Skeletal muscle cell (primary cell): ENCODE data around the gene MSI2.

Experiments used
- DNase-seq: peaks from one replicate; pipeline ENCODE4 v3.0.0-alpha.2; 2010; ENCODE audit warnings: low read depth
- H3K4me3 ChIP-seq: 2 replicates; pipeline ENCODE4 v1.5.1; 2011; ENCODE audit warnings: low read depth, mild to moderate bottlenecking, control low read depth, low read length, moderate library complexity

Gene MSI2

GRCh38 chr17:57356719-57357391 lies 100.5 kb downstream of the MSI2 start:
- DNase-seq = no peak
- no peak overlapping the region for H3K4me3 ChIP-seq

- no peak for DNase-seq
- H3K4me3 ChIP-seq = no peak overlapping the region
Measured at GRCh38 chr17:57357392-57357784, 101.1 kb downstream of the MSI2 start.

- no peak for DNase-seq
- H3K4me3 ChIP-seq = no peak overlapping the region
Measured at GRCh38 chr17:57357830-57358430, 101.6 kb downstream of the MSI2 start.

- H3K4me3 ChIP-seq = no peak overlapping the region
- DNase-seq = no peak
Measured at GRCh38 chr17:57360266-57360665, 103.9 kb downstream of the MSI2 start.

- DNase-seq = no peak
- H3K4me3 ChIP-seq = no peak overlapping the region
Measured at GRCh38 chr17:57362797-57363556, 106.7 kb downstream of the MSI2 start.

GRCh38 chr17:57363580-57363979 lies 107.3 kb downstream of the MSI2 start:
- H3K4me3 ChIP-seq = no peak overlapping the region
- DNase-seq = no peak

GRCh38 chr17:57363998-57364643 lies 107.8 kb downstream of the MSI2 start:
- DNase-seq = no peak
- H3K4me3 ChIP-seq = no peak overlapping the region

GRCh38 chr17:57365420-57365819 lies 109.1 kb downstream of the MSI2 start:
- DNase-seq = no peak
- no peak overlapping the region for H3K4me3 ChIP-seq

GRCh38 chr17:57366177-57366557 lies 109.8 kb downstream of the MSI2 start:
- H3K4me3 ChIP-seq = no peak overlapping the region
- no peak for DNase-seq

GRCh38 chr17:57366558-57367351 lies 110.4 kb downstream of the MSI2 start:
- H3K4me3 ChIP-seq = no peak overlapping the region
- no peak for DNase-seq

- DNase-seq = no peak
- H3K4me3 ChIP-seq = no peak overlapping the region
Measured at GRCh38 chr17:57368637-57369336, 112.5 kb downstream of the MSI2 start.

GRCh38 chr17:57369509-57369945 lies 113.2 kb downstream of the MSI2 start:
- DNase-seq = no peak
- no peak overlapping the region for H3K4me3 ChIP-seq

- H3K4me3 ChIP-seq = no peak overlapping the region
- DNase-seq = no peak
Measured at GRCh38 chr17:57370037-57370581, 113.8 kb downstream of the MSI2 start.

- no peak for DNase-seq
- H3K4me3 ChIP-seq = no peak overlapping the region
Measured at GRCh38 chr17:57370619-57371018, 114.3 kb downstream of the MSI2 start.

GRCh38 chr17:57372156-57372555 lies 115.8 kb downstream of the MSI2 start:
- no peak overlapping the region for H3K4me3 ChIP-seq
- DNase-seq = no peak

- no peak overlapping the region for H3K4me3 ChIP-seq
- no peak for DNase-seq
Measured at GRCh38 chr17:57373048-57373447, 116.7 kb downstream of the MSI2 start.

- no peak for DNase-seq
- H3K4me3 ChIP-seq = no peak overlapping the region
Measured at GRCh38 chr17:57373756-57374155, 117.4 kb downstream of the MSI2 start.

- DNase-seq = no peak
- H3K4me3 ChIP-seq = no peak overlapping the region
Measured at GRCh38 chr17:57375040-57375769, 118.9 kb downstream of the MSI2 start.
